ENCODE results near the gene WDFY2.

GRCh38 chr13:51704399-51705313 lies 120.4 kb downstream of the WDFY2 start:
- TF ChIP-seq CTCF (IDR thresholded peaks at IDR 0.05) (no peak), EP300 (IDR thresholded peaks at IDR 0.05) (no peak)

Data from tibial nerve (tissue), 4 donors.